Measurements from ENCODE around the gene SOX10. TPM values are rescaled to one million over a fixed set of nuclear protein-coding genes. Genes with fewer than 3 reads are reported as not detected.
"Not testable (repeated sequence)": the region's sequence is repeated elsewhere in the genome, so short reads cannot be mapped to it uniquely, and the experiment has no call there.

Gene SOX10
- polyA plus RNA-seq, 3 donors from 2014 or later = not detected

DNA sequence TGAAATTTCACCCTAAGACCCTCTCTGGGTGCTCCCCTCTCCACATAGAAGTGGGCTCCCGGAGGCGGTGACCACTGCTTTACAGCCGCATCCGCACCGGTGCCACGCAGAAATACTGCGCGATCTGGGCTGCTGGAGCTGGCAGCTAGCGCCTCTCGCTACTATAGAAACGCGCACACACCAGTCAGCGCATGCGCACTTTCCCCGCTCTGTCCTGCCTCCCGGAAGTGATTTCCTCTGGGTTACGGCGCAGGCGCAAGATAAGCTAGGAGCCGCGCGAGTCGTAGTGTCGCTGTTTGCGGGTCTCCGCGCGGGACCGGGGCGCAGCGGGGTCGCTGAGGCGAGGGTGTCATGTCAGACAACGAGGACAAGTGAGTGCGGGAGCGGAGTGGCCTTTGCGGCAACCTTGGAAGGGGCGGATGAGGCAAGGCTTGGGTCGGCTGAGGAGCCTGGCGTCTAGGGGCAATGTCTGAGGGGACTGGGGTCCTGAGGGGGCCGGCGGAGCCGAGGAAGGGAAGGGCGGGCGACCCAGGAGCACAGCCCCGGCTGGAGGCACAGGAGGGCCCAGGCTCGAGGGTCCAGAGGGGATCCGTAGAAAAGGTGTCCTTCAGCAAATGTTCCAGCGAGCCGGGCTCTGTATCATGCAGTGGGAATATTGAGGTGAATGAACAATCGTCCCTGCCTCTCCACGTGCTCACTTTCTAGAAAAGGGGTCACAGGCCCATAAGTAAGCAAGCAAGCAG, 30.7 kb downstream of the SOX10 start, which contains the start of the genes C22orf23 and POLR2F:
TSS of gene C22orf23 (minus strand) at position 165 of the 743 bp plus-strand sequence. CDS start 452 bp downstream, outside the sequence.
TSS of gene POLR2F (plus strand) at position 263 of the 743 bp plus-strand sequence. CDS start at position 352, 89 bp downstream.
- peaks cover 34 to 47% of the 10 kb centered on the region in 2 donors for H3K4me1 Mint-ChIP-seq
- H3K9me3 Mint-ChIP-seq = no peaks in the 10 kb centered on the region
- H3K36me3 Mint-ChIP-seq = peaks cover 12 to 18% (median 17%) of the 10 kb centered on the region in 3 donors
- peak within 1 kb of the TSS; percentile 90 to 99 (median 96) for H3K27ac Mint-ChIP-seq
- peaks cover 12 to 19% (median 17%) of the 10 kb centered on the region in 3 donors for H3K27me3 Mint-ChIP-seq (ENCODE audit: low read depth in 3 of 3)
- H3K4me3 Mint-ChIP-seq = peak within 1 kb of the TSS; percentile 99 to 100 (median 100)
- DNase-seq = peak; percentile 95 to 97 (median 96)

DNA sequence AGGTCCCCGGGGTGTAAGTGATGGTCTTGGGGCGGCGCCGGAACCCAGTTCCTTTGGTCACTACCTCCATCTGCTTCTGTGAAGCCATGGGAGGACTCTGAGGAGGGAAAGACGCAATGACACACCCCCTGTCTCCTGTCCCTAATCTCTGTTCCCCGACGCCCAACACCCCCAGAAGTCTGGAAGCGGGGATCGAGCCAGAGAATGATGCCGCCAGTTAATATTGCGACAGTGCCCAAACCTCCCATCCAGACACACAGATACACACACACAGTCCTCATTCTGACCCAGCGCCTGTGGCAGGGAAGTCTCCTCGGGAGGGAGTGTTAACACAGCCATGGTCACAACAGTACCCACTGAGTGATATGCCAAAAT, 31.3 kb downstream of the SOX10 start:
- DNase-seq = no peak
- Mint-ChIP-seq H3K27me3 (ENCODE audit: low read depth in 3 of 3) (peaks cover 12 to 19% (median 16%) of the 10 kb centered on the region in 3 donors), H3K4me3 (peak overlapping the region; percentile 99 to 100 (median 100)), H3K27ac (peak overlapping the region; percentile 90 to 99 (median 96)), H3K9me3 (no peaks in the 10 kb centered on the region), H3K36me3 (peaks cover 9 to 14% (median 14%) of the 10 kb centered on the region in 3 donors), H3K4me1 (peaks cover 34 to 43% of the 10 kb centered on the region in 2 donors)

DNA sequence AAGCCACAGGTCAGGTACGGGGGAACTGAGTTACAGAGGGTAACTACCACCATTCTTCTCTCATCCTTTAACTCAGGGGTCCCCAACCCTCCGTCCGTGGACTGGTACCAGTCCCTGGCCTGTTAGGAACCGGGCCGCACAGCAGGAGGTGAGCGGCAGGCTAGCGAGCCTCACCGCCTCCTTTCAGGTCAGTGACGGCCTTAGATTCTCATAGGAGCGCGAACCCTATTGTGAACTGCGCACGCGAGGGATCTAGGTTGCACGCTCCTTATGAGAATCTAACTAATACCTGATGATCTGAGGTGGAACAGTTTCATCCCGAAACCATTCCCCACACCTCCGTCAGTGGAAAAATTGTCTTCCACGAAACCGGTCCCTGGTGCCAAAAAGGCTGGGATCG, 31.7 kb downstream of the SOX10 start:
- H3K9me3 Mint-ChIP-seq, DNase-seq: not testable (repeated sequence)
- Mint-ChIP-seq H3K27ac (peak overlapping the region in 2 of 6 donors; percentile 25 to 95), H3K27me3 (ENCODE audit: low read depth in 3 of 3) (peaks cover 12 to 19% (median 16%) of the 10 kb centered on the region in 3 donors), H3K4me3 (peak overlapping the region; percentile 99 to 100 (median 100)), H3K36me3 (peaks cover 9 to 11% (median 11%) of the 10 kb centered on the region in 3 donors), H3K4me1 (peaks cover 31 to 39% of the 10 kb centered on the region in 2 donors)

DNA sequence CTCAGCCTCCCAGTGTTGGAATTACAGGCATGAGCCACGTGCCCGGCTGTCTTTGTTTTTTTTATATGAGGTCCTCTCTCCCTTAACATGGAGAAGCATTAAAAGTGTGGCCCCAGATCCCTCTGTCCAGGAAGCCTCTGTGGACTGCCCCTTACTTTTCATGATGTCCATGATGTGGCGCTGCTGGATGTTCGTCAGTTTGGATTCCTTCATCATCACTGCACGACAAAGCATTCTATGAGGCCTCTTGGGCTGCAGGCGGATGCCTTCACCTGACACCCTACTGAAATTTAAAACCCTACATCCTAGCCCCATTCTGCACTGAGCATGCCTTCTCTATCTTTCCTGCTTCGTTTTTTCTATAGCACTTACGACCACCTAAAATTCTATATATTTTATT, 33.0 kb downstream of the SOX10 start:
- peak overlapping the region in 1 of 5 donors; percentile 13 for H3K4me3 Mint-ChIP-seq

DNA sequence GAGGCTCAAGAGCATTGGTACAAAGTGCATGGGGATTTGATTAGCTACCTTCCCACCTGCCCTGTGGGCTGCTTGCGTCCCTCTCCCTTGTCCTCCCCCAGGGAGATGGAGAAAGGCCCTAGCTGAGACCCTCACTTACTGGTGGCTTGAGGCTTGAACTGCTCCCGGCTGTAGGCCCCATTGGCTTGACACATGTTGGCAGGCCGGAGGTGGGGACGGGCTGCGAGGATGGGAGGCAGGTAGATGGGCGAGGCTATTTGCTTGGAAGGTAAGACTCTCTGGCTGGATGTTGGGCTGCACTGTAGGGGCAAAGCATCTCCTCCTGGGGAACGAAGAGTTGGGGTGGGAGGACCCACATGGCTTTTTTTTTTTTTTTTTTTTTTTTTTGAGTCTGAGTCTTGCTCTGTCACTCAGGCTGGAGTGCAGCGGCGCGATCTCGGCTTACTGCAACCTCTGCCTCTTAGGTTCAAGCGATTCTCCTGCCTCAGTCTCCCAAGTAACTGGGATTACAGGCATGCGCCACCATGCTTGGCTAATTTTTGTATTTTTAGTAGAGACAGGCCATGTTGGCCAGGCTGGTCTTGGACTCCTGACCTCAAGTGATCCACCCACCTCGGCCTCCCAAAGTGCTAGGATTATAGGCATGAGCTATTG, 37.1 kb downstream of the SOX10 start:
- not testable (repeated sequence) for H3K27ac Mint-ChIP-seq; H3K9me3 Mint-ChIP-seq; H3K4me3 Mint-ChIP-seq; H3K36me3 Mint-ChIP-seq; H3K27me3 Mint-ChIP-seq (ENCODE audit: low read depth in 3 of 3); H3K4me1 Mint-ChIP-seq; DNase-seq

More for the DNA sequence above, 33.0 kb downstream of the SOX10 start:
- Mint-ChIP-seq H3K27ac (no peak overlapping the region), H3K36me3 (no peaks in the 10 kb centered on the region), H3K27me3 (ENCODE audit: low read depth in 3 of 3) (peaks cover 12 to 21% (median 13%) of the 10 kb centered on the region in 3 donors), H3K4me1 (peaks cover 27 to 28% of the 10 kb centered on the region in 2 donors), H3K9me3 (no peaks in the 10 kb centered on the region)
- DNase-seq = no peak

DNA sequence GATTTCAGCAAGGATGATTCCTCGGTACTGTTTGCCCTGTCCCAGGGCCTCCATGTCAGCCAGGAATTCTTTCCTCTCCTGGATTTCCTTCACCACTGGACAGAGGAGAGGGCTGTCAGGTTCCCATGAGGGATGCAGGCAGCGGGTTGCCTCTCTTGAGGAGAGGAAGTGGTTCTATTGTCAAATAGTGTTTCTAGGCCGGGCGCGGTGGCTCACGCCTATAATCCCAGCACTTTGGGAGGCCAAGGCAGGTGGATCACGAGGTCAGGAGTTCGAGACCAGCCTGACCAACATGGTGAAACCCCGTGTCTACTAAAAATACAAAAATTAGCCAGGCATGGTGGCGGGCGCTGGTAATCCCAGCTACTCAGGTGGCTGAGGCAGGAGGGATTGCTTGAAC, 39.9 kb downstream of the SOX10 start:
- not testable (repeated sequence) for DNase-seq; H3K4me1 Mint-ChIP-seq; H3K27ac Mint-ChIP-seq; H3K27me3 Mint-ChIP-seq (ENCODE audit: low read depth in 3 of 3); H3K4me3 Mint-ChIP-seq; H3K9me3 Mint-ChIP-seq
- peaks cover 0 to 18% (median 0%) of the 10 kb centered on the region in 3 donors for H3K36me3 Mint-ChIP-seq

DNA sequence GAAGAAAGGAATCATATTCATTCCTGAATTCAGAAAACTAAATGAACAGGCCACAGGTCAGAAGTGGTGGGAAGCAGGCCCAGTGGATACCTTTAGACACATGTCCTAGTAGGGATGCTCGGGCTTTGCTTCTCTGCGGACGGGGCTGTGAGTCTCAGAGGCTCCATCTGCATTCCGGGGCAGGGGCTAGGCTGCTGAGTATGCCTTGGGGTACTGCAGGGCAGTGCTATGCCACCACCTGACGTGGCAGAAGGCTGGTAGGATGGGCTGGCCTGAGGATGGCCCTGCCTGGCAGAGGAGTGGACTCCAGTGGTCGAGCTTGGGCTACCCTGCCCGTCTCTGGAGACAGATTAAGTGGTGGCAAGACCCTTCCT, 40.5 kb downstream of the SOX10 start:
- H3K9me3 Mint-ChIP-seq = no peaks in the 10 kb centered on the region
- no peak overlapping the region for H3K27ac Mint-ChIP-seq
- no peaks in the 10 kb centered on the region for H3K4me1 Mint-ChIP-seq
- no peak overlapping the region for H3K4me3 Mint-ChIP-seq
- peaks cover 0 to 18% (median 0%) of the 10 kb centered on the region in 3 donors for H3K36me3 Mint-ChIP-seq
- peaks cover 0 to 2% (median 0%) of the 10 kb centered on the region in 3 donors for H3K27me3 Mint-ChIP-seq (ENCODE audit: low read depth in 3 of 3)
- DNase-seq = no peak

DNA sequence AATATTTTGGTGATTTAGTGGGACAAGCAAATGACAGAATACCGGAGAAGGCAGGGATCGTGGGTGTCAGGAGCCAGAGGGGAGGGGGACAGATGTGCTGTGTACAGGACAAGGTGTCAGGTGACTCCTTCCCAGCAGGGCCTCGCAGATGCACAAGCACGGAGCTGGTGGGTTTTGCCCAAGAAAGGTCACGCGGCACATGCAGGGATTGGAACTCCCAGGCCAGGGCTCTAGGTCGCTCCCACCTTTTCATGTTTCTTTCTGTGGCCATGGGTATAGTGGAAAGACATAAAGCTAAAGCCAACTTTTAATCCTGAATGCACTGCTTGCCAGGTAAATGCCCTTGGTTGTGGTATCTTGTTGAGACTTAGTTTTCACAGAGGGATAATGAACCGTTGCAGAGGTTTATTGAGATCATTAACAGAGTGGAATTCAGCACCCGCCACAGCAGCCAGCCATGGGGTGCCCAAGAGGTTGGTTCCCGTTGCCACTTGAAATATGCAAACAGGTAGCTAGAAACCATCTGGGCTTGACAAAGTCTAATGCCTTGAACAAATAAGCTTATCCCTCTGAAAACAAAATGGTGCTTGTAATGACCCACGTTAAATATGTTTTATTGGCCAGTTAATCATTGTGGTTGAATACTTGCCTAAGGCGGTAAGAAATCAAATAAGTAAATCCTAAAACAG, 41.1 kb downstream of the SOX10 start:
- peaks cover 0 to 2% (median 0%) of the 10 kb centered on the region in 3 donors for H3K27me3 Mint-ChIP-seq (ENCODE audit: low read depth in 3 of 3)
- no peak for DNase-seq
- H3K36me3 Mint-ChIP-seq = peaks cover 0 to 18% (median 0%) of the 10 kb centered on the region in 3 donors
- no peaks in the 10 kb centered on the region for H3K9me3 Mint-ChIP-seq
- H3K27ac Mint-ChIP-seq = no peak overlapping the region
- no peaks in the 10 kb centered on the region for H3K4me1 Mint-ChIP-seq
- H3K4me3 Mint-ChIP-seq = no peak overlapping the region

DNA sequence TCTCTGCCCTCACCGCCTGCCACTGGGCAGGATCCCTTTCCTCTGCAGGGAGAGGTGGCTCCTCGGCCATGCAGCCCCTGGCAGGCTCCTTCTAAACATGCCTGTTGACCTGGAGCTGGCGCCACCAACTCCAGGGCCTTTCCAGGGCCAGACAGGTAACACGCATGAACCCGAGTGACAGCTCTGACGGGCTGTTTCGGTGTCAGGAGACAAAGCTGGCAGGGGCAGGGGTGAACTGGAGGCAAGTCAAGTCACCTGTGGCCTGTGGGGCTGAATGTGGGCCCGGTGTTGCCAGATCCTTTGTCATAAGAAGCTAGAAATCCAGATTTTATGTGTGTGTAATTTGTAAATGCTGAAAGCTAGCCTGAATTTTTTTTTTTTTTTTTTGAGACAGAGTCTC, 42.2 kb downstream of the SOX10 start:
- no peak for DNase-seq
- no peak overlapping the region for H3K27ac Mint-ChIP-seq
- H3K4me1 Mint-ChIP-seq = no peaks in the 10 kb centered on the region
- peaks cover 0 to 22% (median 3%) of the 10 kb centered on the region in 3 donors for H3K36me3 Mint-ChIP-seq
- H3K9me3 Mint-ChIP-seq = no peaks in the 10 kb centered on the region
- H3K27me3 Mint-ChIP-seq (ENCODE audit: low read depth in 3 of 3) = peaks cover 0 to under 1% (median 0%) of the 10 kb centered on the region in 3 donors
- H3K4me3 Mint-ChIP-seq = no peak overlapping the region

DNA sequence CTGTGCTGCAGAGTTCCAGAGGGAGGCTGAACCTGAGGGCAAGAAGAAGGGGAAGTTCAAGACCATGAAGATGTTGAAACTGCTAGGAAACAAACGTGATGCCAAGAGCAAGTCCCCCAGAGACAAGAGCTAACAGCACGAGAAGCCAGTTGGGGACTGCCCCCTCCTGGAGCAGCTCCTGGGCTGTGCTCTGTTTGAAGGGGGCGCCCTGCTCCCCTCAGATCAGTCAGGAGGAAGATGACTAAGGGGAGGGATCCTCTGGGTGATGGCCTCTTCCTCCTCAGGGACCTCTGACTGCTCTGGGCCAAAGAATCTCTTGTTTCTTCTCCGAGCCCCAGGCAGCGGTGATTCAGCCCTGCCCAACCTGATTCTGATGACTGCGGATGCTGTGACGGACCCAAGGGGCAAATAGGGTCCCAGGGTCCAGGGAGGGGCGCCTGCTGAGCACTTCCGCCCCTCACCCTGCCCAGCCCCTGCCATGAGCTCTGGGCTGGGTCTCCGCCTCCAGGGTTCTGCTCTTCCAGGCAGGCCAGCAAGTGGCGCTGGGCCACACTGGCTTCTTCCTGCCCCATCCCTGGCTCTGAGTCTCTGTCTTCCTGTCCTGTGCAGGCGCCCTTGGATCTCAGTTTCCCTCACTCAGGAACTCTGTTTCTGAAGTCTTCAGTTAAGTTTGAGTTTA, 43.5 kb downstream of the SOX10 start:
- DNase-seq = no peak
- no peak overlapping the region for H3K4me3 Mint-ChIP-seq
- peaks cover 0 to 22% (median 3%) of the 10 kb centered on the region in 3 donors for H3K36me3 Mint-ChIP-seq
- H3K27ac Mint-ChIP-seq = peak overlapping the region in 1 of 6 donors; percentile 71
- H3K4me1 Mint-ChIP-seq = no peaks in the 10 kb centered on the region
- H3K9me3 Mint-ChIP-seq = no peaks in the 10 kb centered on the region
- no peaks in the 10 kb centered on the region for H3K27me3 Mint-ChIP-seq (ENCODE audit: low read depth in 3 of 3)

DNA sequence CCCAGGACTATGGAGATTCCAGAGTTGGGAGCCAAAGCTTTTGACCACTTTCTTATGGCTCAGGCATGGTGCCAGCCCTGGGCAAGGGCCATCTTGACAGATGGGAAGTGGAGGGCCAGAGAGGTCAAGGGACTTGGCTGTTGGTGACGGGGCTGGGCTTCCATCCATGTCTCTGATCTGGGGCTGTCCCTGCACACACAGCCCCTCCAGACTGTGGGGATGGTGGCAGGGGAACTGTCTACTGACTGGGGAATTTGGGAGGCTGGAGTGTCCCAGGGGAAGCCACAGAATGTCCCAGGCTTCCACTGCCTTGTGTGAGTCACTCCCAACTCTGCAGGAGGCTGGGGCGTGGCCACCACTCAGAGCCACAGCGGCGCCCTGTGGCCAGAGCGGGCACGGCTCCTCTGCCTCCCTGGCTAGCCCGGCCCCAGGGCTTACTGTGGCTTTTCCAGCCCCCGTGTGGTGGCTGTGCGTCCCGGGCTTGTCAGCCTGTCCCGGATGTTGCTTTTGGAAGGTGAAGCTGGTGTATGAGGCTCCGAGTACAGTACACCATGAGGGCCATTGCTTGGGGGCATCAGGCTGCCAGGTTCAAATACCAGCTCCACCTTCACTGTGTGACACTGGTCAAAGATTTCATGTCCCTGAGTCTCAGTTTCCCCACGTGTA, 50.5 kb downstream of the SOX10 start:
- Mint-ChIP-seq H3K36me3 (peaks cover 0 to 10% (median 6%) of the 10 kb centered on the region in 3 donors), H3K27me3 (ENCODE audit: low read depth in 3 of 3) (peaks cover 0 to 3% (median 0%) of the 10 kb centered on the region in 3 donors), H3K4me1 (peaks cover 8 to 10% of the 10 kb centered on the region in 2 donors), H3K4me3 (no peak overlapping the region), H3K27ac (peak overlapping the region in 3 of 6 donors; percentile 31 to 64 (median 45)), H3K9me3 (no peaks in the 10 kb centered on the region)
- peak; percentile 64 to 66 (median 65) for DNase-seq

DNA sequence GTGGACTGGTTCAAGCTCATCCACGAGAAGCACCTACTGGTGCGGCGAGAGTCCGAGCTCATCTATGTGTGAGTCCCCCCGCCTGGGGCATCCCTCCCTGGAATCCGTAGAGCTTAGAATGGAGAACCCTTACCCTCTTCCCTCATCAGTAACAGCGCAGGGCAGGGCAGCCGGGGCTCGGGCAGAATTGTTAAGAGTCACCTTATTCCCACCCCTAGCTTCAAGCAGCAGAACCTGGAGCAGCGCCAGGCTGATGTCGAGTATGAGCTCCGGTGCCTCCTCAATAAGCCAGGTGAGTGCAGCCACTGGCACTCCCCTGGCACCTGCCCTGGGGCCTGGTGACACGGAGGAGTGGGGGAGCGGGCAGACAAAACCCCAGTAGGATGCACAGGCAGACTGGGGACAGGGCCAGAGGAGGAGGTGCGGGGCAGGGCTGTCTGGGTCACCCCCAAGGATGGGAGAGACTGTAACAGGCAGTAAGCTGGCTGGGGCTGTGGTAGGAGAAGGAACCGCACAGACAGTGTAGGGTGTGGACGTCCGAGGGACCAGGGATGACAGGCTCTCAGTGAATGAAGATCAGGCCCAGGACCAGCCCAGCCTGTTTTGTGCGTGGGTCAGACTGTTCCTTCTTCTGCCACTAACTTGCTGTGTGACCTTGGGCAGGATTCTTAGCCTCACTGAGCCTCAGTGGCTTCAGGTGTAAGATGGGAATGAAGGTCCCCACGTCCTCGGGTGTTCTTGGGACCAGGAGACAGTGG, 51.4 kb downstream of the SOX10 start:
- peaks cover 0 to 13% (median 11%) of the 10 kb centered on the region in 3 donors for H3K36me3 Mint-ChIP-seq
- peaks cover 0 to 3% (median 0%) of the 10 kb centered on the region in 3 donors for H3K27me3 Mint-ChIP-seq (ENCODE audit: low read depth in 3 of 3)
- no peak for DNase-seq
- H3K27ac Mint-ChIP-seq = peak overlapping the region in 1 of 6 donors; percentile 28
- peaks cover 8 to 10% of the 10 kb centered on the region in 2 donors for H3K4me1 Mint-ChIP-seq
- no peaks in the 10 kb centered on the region for H3K9me3 Mint-ChIP-seq
- H3K4me3 Mint-ChIP-seq = no peak overlapping the region

Data from immature natural killer cell (primary cell).